WTC11 (cell line): ENCODE measurements around the gene ZNF554. TPM values are rescaled to one million over a fixed set of nuclear protein-coding genes. Genes with fewer than 3 reads are reported as not detected.

Experiments
- ATAC-seq: fragments of 200-7000 bp; cut with Tn5 transposase; 2 replicates; pipeline ENCODE4 v1.10.0; 2021; ENCODE audit warnings: mild to moderate bottlenecking, moderate library complexity
- CTCF ChIA-PET: fragments of 300-600 bp; sonication (Branson Sonifier 250); formaldehyde crosslinking; loops from one replicate; lab custom pipeline; 2021; ENCODE audit warnings: antibody characterized with exemption; lab: Charles Lee
- POLR2A ChIA-PET: fragments of 350-600 bp; sonication (Branson Sonifier 250); formaldehyde crosslinking; loops from one replicate; lab custom pipeline; 2021; ENCODE audit warnings: antibody characterized with exemption; lab: Charles Lee
- DNase-seq: peaks from one replicate; pipeline ENCODE4 v3.0.0; 2021; ENCODE audit warnings: low spot score
- H3K27ac Mint-ChIP-seq: 2 replicates; pipeline ENCODE4 v1.8.0; 2021; ENCODE audit warnings: mixed read lengths
- H3K27me3 Mint-ChIP-seq: 2 replicates; pipeline ENCODE4 v1.8.0; 2021; ENCODE audit warnings: low read depth, mild to moderate bottlenecking, moderate library complexity, mixed read lengths
- H3K36me3 Mint-ChIP-seq: 2 replicates; pipeline ENCODE4 v1.8.0; 2021; ENCODE audit warnings: mixed read lengths
- H3K4me1 Mint-ChIP-seq: 2 replicates; pipeline ENCODE4 v1.8.0; 2022; ENCODE audit warnings: mixed read lengths
- H3K4me3 Mint-ChIP-seq: 2 replicates; pipeline ENCODE4 v1.8.0; 2021; ENCODE audit warnings: mild to moderate bottlenecking, moderate library complexity, mixed read lengths
- H3K9me3 Mint-ChIP-seq: 2 replicates; pipeline ENCODE4 v1.8.0; 2021; ENCODE audit warnings: mixed read lengths
- ATF1 ChIP-seq: sonication (generic); formaldehyde crosslinking; IDR thresholded peaks from 2 replicates; pipeline ENCODE4 v1.8.1; 2023; ENCODE audit warnings: mild to moderate bottlenecking, moderate library complexity, missing genetic modification reagents
- CBFB ChIP-seq: sonication (generic); formaldehyde crosslinking; IDR thresholded peaks from 2 replicates; pipeline ENCODE4 v1.8.1; 2022; ENCODE audit warnings: mild to moderate bottlenecking, low read depth, missing genetic modification reagents
- CREB1 ChIP-seq: sonication (generic); formaldehyde crosslinking; IDR thresholded peaks from 2 replicates; pipeline ENCODE4 v1.8.0; 2023; ENCODE audit warnings: mild to moderate bottlenecking, missing genetic modification reagents
- CREM ChIP-seq: sonication (generic); formaldehyde crosslinking; IDR thresholded peaks from 2 replicates; pipeline ENCODE4 v1.8.1; 2022; ENCODE audit warnings: mild to moderate bottlenecking, missing genetic modification reagents, moderate library complexity
- ESRRA ChIP-seq: sonication (generic); formaldehyde crosslinking; IDR thresholded peaks from 2 replicates; pipeline ENCODE4 v1.8.1; 2022; ENCODE audit warnings: mild to moderate bottlenecking, missing genetic modification reagents, borderline replicate concordance
- FOXK1 ChIP-seq: sonication (generic); formaldehyde crosslinking; IDR thresholded peaks from 2 replicates; pipeline ENCODE4 v1.8.0; 2022; ENCODE audit warnings: mild to moderate bottlenecking, moderate library complexity, missing genetic modification reagents
- GABPB1 ChIP-seq: sonication (generic); formaldehyde crosslinking; IDR thresholded peaks from 2 replicates; pipeline ENCODE4 v1.8.1; 2023; ENCODE audit warnings: mild to moderate bottlenecking, missing genetic modification reagents
- HMGA2 ChIP-seq: fragments of 250-450 bp; sonication (Bioruptor Pico); IDR thresholded peaks from 2 replicates; pipeline ENCODE4 v1.4.0; 2021; ENCODE audit warnings: mild to moderate bottlenecking, moderate library complexity
- KAT7 ChIP-seq: sonication (generic); formaldehyde crosslinking; IDR thresholded peaks from 2 replicates; pipeline ENCODE4 v1.8.1; 2023; ENCODE audit warnings: missing genetic modification reagents, mild to moderate bottlenecking, borderline replicate concordance
- MXD4 ChIP-seq: fragments of 250-450 bp; sonication (Bioruptor Pico); IDR thresholded peaks from 2 replicates; pipeline ENCODE4 v1.8.0; 2021; ENCODE audit warnings: mild to moderate bottlenecking, moderate library complexity, borderline replicate concordance
- NFYB ChIP-seq: sonication (generic); formaldehyde crosslinking; conservative IDR thresholded peaks from 2 replicates; pipeline ENCODE4 v1.8.0; 2022; ENCODE audit warnings: low read depth, missing genetic modification reagents
- NR3C1 ChIP-seq: sonication (generic); formaldehyde crosslinking; conservative IDR thresholded peaks from 2 replicates; pipeline ENCODE4 v1.8.1; 2023; ENCODE audit warnings: low read depth, mild to moderate bottlenecking, missing genetic modification reagents
- RELA ChIP-seq: sonication (generic); formaldehyde crosslinking; IDR thresholded peaks from 2 replicates; pipeline ENCODE4 v1.8.1; 2022; ENCODE audit warnings: missing genetic modification reagents, mild to moderate bottlenecking, borderline replicate concordance
- SMAD3 ChIP-seq: sonication (generic); formaldehyde crosslinking; IDR thresholded peaks from 2 replicates; pipeline ENCODE4 v1.8.0; 2022; ENCODE audit warnings: missing genetic modification reagents, mild to moderate bottlenecking, borderline replicate concordance
- TEAD1 ChIP-seq: sonication (generic); formaldehyde crosslinking; IDR thresholded peaks from 2 replicates; pipeline ENCODE4 v1.8.0; 2022; ENCODE audit warnings: mild to moderate bottlenecking, missing genetic modification reagents
- TEAD4 ChIP-seq: sonication (generic); formaldehyde crosslinking; IDR thresholded peaks from 2 replicates; pipeline ENCODE4 v1.8.0; 2022; ENCODE audit warnings: mild to moderate bottlenecking, missing genetic modification reagents
- ZNF121 ChIP-seq: sonication (generic); formaldehyde crosslinking; IDR thresholded peaks from 2 replicates; pipeline ENCODE4 v1.8.0; 2023; ENCODE audit warnings: missing genetic modification reagents
- ZNF219 ChIP-seq: sonication (generic); formaldehyde crosslinking; IDR thresholded peaks from 2 replicates; pipeline ENCODE4 v1.8.0; 2023; ENCODE audit warnings: missing genetic modification reagents, mild to moderate bottlenecking, borderline replicate concordance
- ZNF232 ChIP-seq: sonication (generic); formaldehyde crosslinking; IDR thresholded peaks from 2 replicates; pipeline ENCODE4 v1.8.0; 2022; ENCODE audit warnings: mild to moderate bottlenecking, missing genetic modification reagents
- ZNF317 ChIP-seq: sonication (generic); formaldehyde crosslinking; IDR thresholded peaks from 2 replicates; pipeline ENCODE4 v1.8.1; 2023; ENCODE audit warnings: low read depth, mild to moderate bottlenecking, moderate library complexity, missing genetic modification reagents, borderline replicate concordance
- ZNF423 ChIP-seq: fragments of 250-450 bp; sonication (Bioruptor Pico); IDR thresholded peaks from 2 replicates; pipeline ENCODE4 v2.1.2; 2022; ENCODE audit warnings: mild to moderate bottlenecking, moderate library complexity
- total RNA-seq: library from RNA; stranded (reverse); gene quantifications from 3 replicates; pipeline ENCODE4 v1.2.3, GENCODE V29; 2021
- TF ChIP-seq, protein P1 (sequence below): sonication (generic); formaldehyde crosslinking; IDR thresholded peaks from 2 replicates; pipeline ENCODE4 v1.8.0; 2022; ENCODE audit warnings: mild to moderate bottlenecking, missing genetic modification reagents
- TF ChIP-seq, protein P2 (sequence below): sonication (generic); formaldehyde crosslinking; IDR thresholded peaks from 2 replicates; pipeline ENCODE4 v1.8.1; 2022; ENCODE audit warnings: low read depth, mild to moderate bottlenecking, moderate library complexity, missing genetic modification reagents, borderline replicate concordance
- TF ChIP-seq, protein P3 (sequence below): fragments of 250-450 bp; sonication (Bioruptor Pico); IDR thresholded peaks from 2 replicates; pipeline ENCODE4 v1.9.0; 2021; ENCODE audit warnings: mild to moderate bottlenecking
- TF ChIP-seq, protein P4 (sequence below): sonication (generic); formaldehyde crosslinking; IDR thresholded peaks from 2 replicates; pipeline ENCODE4 v1.8.1; 2022; ENCODE audit warnings: low read depth, missing genetic modification reagents, borderline replicate concordance
- TF ChIP-seq, protein P5 (sequence below): sonication (generic); formaldehyde crosslinking; IDR thresholded peaks from 2 replicates; pipeline ENCODE4 v1.8.1; 2023; ENCODE audit warnings: mild to moderate bottlenecking, moderate library complexity, missing genetic modification reagents
- TF ChIP-seq, protein P6 (sequence below): sonication (generic); formaldehyde crosslinking; IDR thresholded peaks from 2 replicates; pipeline ENCODE4 v1.8.1; 2022; ENCODE audit warnings: mild to moderate bottlenecking, missing genetic modification reagents, moderate library complexity, borderline replicate concordance

Gene ZNF554
- total RNA-seq, 1 experiment from 2014 or later, result 5.7 TPM

DNA sequence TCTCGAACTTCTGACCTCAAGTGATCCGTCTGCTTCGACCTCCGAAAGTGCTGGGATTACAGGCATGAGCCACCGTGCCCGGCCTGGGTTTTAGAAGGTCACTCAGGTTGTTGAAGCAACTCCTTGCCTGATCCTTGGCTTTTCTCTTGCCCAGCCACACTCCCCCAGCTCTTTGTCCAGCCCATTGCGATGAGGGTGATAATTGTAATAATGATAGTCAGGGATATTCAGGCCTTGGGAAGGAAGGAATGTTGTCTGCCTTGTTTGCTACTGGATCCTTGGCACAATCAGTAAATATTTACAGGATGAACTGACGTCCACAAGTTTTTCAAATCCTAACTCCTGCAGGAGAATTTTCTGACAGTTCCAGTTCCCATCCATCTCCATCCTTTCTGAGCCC lies 32.6 kb upstream of the ZNF554 start:
- ATAC-seq (no peak), DNase-seq (no peak)
- H3K27me3 Mint-ChIP-seq, result peaks cover 4% of the 10 kb centered on the region; the same call in 1 of the 2 replicates
- H3K4me3 Mint-ChIP-seq, result peak overlapping the region; percentile 94
- ChIA-PET POLR2A (no interaction called here), CTCF (no interaction called here)
- peaks cover 15% of the 10 kb centered on the region for H3K36me3 Mint-ChIP-seq
- peaks cover 7% of the 10 kb centered on the region for H3K9me3 Mint-ChIP-seq
- TF ChIP-seq NFYB (CRISPR knock-in tag) (no peak), HMGA2 (CRISPR knock-in tag) (no peak), ZNF232 (CRISPR knock-in tag) (no peak), TEAD1 (CRISPR knock-in tag) (no peak), CREM (no peak), MXD4 (CRISPR knock-in tag) (no peak), ZNF423 (CRISPR knock-in tag) (no peak), FOXK1 (CRISPR knock-in tag) (no peak), RELA (CRISPR knock-in tag) (no peak), SMAD3 (CRISPR knock-in tag) (no peak), ZNF121 (CRISPR knock-in tag) (no peak), NR3C1 (CRISPR knock-in tag) (no peak), ZNF219 (CRISPR knock-in tag) (no peak), ZNF317 (CRISPR knock-in tag) (no peak)
- TF ChIP-seq, protein P1, sequence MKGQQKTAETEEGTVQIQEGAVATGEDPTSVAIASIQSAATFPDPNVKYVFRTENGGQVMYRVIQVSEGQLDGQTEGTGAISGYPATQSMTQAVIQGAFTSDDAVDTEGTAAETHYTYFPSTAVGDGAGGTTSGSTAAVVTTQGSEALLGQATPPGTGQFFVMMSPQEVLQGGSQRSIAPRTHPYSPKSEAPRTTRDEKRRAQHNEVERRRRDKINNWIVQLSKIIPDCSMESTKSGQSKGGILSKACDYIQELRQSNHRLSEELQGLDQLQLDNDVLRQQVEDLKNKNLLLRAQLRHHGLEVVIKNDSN (CRISPR knock-in tag), result no peak
- TF ChIP-seq, protein P2, sequence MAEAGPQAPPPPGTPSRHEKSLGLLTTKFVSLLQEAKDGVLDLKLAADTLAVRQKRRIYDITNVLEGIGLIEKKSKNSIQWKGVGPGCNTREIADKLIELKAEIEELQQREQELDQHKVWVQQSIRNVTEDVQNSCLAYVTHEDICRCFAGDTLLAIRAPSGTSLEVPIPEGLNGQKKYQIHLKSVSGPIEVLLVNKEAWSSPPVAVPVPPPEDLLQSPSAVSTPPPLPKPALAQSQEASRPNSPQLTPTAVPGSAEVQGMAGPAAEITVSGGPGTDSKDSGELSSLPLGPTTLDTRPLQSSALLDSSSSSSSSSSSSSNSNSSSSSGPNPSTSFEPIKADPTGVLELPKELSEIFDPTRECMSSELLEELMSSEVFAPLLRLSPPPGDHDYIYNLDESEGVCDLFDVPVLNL (CRISPR knock-in tag), result no peak
- TF ChIP-seq, protein P3, sequence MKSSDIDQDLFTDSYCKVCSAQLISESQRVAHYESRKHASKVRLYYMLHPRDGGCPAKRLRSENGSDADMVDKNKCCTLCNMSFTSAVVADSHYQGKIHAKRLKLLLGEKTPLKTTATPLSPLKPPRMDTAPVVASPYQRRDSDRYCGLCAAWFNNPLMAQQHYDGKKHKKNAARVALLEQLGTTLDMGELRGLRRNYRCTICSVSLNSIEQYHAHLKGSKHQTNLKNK (CRISPR knock-in tag), result no peak
- TF ChIP-seq, all 79 proteins: peak for 0
- H3K4me1 Mint-ChIP-seq, result peaks cover 19% of the 10 kb centered on the region
- peak overlapping the region; percentile 73; the same call in 1 of the 2 replicates for H3K27ac Mint-ChIP-seq

DNA sequence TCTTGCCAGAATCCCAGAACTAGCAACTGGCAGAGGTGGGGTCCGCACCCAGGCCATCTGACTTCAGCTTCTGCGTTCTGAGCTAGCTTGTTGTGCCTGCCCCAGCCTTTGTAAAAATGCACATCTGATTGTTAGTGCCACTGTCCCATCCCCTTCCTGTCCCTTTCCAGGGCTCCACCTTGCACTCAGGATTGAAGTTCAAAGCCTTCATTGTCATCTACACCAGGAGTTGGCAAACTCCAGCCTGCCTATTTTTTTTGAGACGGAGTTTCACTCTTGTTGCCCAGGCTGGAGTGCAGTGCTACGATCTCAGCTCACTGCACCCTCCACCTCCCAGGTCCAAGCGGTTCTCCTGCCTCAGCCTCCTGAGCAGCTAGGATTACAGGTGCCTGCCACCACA lies 31.4 kb upstream of the ZNF554 start:
- Mint-ChIP-seq H3K27me3 (peaks cover 4% of the 10 kb centered on the region; the same call in 1 of the 2 replicates), H3K4me1 (peaks cover 15% of the 10 kb centered on the region), H3K4me3 (no peak overlapping the region), H3K9me3 (peaks cover 7% of the 10 kb centered on the region), H3K27ac (no peak overlapping the region), H3K36me3 (peaks cover 23% of the 10 kb centered on the region)
- ChIA-PET POLR2A (interaction anchor here (0.7 kb wide), 1 partner anchor 120 kb away, joined by 3 read pairs; no protein-coding TSS in a partner anchor), CTCF (interaction anchor here (0.8 to 1.5 kb wide), 2 partner anchors 12 to 140 kb away, joined by 3 read pairs; no protein-coding TSS in a partner anchor)
- ATAC-seq, result no peak
- DNase-seq, result no peak
- TF ChIP-seq FOXK1 (CRISPR knock-in tag) (no peak), GABPB1 (CRISPR knock-in tag) (no peak), ZNF423 (CRISPR knock-in tag) (no peak), ESRRA (CRISPR knock-in tag) (no peak), KAT7 (no peak), ATF1 (CRISPR knock-in tag) (no peak), CREB1 (CRISPR knock-in tag) (no peak), CBFB (no peak), NFYB (CRISPR knock-in tag) (no peak), TEAD4 (CRISPR knock-in tag) (no peak)
- TF ChIP-seq, protein P4, sequence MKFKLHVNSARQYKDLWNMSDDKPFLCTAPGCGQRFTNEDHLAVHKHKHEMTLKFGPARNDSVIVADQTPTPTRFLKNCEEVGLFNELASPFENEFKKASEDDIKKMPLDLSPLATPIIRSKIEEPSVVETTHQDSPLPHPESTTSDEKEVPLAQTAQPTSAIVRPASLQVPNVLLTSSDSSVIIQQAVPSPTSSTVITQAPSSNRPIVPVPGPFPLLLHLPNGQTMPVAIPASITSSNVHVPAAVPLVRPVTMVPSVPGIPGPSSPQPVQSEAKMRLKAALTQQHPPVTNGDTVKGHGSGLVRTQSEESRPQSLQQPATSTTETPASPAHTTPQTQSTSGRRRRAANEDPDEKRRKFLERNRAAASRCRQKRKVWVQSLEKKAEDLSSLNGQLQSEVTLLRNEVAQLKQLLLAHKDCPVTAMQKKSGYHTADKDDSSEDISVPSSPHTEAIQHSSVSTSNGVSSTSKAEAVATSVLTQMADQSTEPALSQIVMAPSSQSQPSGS, result no peak
- TF ChIP-seq, protein P5, sequence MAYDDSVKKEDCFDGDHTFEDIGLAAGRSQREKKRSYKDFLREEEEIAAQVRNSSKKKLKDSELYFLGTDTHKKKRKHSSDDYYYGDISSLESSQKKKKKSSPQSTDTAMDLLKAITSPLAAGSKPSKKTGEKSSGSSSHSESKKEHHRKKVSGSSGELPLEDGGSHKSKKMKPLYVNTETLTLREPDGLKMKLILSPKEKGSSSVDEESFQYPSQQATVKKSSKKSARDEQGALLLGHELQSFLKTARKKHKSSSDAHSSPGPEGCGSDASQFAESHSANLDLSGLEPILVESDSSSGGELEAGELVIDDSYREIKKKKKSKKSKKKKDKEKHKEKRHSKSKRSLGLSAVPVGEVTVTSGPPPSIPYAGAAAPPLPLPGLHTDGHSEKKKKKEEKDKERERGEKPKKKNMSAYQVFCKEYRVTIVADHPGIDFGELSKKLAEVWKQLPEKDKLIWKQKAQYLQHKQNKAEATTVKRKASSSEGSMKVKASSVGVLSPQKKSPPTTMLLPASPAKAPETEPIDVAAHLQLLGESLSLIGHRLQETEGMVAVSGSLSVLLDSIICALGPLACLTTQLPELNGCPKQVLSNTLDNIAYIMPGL (CRISPR knock-in tag), result no peak
- TF ChIP-seq, protein P6, sequence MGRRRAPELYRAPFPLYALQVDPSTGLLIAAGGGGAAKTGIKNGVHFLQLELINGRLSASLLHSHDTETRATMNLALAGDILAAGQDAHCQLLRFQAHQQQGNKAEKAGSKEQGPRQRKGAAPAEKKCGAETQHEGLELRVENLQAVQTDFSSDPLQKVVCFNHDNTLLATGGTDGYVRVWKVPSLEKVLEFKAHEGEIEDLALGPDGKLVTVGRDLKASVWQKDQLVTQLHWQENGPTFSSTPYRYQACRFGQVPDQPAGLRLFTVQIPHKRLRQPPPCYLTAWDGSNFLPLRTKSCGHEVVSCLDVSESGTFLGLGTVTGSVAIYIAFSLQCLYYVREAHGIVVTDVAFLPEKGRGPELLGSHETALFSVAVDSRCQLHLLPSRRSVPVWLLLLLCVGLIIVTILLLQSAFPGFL, result no peak
